ENCODE results near the gene TSPAN31.

DNA sequence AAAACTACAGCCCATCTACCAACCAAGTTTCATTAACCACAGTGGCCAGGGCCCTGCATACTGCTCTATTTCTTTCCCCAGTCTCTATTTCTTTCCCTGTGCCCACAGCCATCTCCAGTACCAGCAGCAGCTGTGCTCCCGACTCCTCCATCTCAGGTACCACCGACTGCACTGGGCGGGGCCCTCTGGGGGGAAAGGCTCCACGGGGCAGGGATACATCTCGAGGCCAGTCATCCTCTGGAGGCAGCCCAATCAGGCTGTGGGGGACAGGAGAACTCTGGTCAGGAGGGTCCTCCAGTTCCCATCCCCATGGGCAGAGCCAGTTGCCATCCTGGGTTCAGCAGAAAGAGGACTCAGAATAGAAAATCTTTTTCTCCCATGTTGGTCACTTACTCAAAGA lies 4.2 kb downstream of the TSPAN31 start:
- TF ChIP-seq POLR2A (IDR thresholded peaks at IDR 0.05; ENCODE audit: control extremely low read depth in 1 of 2, low read depth in 2 of 2, low read length in 2 of 2) (no peak), JUND (IDR thresholded peaks at IDR 0.05; ENCODE audit: low read length) (no peak), RFX5 (IDR thresholded peaks at IDR 0.05; ENCODE audit: borderline replicate concordance, low read depth, low read length) (no peak), RBBP5 (IDR thresholded peaks at IDR 0.05; ENCODE audit: borderline replicate concordance, low read depth, low read length) (no peak)
- TF ChIP-seq, protein P1, sequence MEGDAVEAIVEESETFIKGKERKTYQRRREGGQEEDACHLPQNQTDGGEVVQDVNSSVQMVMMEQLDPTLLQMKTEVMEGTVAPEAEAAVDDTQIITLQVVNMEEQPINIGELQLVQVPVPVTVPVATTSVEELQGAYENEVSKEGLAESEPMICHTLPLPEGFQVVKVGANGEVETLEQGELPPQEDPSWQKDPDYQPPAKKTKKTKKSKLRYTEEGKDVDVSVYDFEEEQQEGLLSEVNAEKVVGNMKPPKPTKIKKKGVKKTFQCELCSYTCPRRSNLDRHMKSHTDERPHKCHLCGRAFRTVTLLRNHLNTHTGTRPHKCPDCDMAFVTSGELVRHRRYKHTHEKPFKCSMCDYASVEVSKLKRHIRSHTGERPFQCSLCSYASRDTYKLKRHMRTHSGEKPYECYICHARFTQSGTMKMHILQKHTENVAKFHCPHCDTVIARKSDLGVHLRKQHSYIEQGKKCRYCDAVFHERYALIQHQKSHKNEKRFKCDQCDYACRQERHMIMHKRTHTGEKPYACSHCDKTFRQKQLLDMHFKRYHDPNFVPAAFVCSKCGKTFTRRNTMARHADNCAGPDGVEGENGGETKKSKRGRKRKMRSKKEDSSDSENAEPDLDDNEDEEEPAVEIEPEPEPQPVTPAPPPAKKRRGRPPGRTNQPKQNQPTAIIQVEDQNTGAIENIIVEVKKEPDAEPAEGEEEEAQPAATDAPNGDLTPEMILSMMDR (IDR thresholded peaks at IDR 0.05; ENCODE audit: control extremely low read depth in 1 of 3, insufficient read depth in 1 of 3, low read depth in 1 of 3, low read length in 3 of 3): no peak
- TF ChIP-seq, protein P2, sequence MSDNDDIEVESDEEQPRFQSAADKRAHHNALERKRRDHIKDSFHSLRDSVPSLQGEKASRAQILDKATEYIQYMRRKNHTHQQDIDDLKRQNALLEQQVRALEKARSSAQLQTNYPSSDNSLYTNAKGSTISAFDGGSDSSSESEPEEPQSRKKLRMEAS (IDR thresholded peaks at IDR 0.05): no peak

Data from H1 (cell line).